Skeletal muscle cell (primary cell): ENCODE results near the gene SSC5D.

Source experiments
- DNase-seq: peaks from one replicate; pipeline ENCODE4 v3.0.0-alpha.2; 2010; ENCODE audit warnings: low read depth
- H3K4me3 ChIP-seq: 2 replicates; pipeline ENCODE4 v1.5.1; 2011; ENCODE audit warnings: low read depth, mild to moderate bottlenecking, control low read depth, low read length, moderate library complexity

Gene SSC5D

DNA sequence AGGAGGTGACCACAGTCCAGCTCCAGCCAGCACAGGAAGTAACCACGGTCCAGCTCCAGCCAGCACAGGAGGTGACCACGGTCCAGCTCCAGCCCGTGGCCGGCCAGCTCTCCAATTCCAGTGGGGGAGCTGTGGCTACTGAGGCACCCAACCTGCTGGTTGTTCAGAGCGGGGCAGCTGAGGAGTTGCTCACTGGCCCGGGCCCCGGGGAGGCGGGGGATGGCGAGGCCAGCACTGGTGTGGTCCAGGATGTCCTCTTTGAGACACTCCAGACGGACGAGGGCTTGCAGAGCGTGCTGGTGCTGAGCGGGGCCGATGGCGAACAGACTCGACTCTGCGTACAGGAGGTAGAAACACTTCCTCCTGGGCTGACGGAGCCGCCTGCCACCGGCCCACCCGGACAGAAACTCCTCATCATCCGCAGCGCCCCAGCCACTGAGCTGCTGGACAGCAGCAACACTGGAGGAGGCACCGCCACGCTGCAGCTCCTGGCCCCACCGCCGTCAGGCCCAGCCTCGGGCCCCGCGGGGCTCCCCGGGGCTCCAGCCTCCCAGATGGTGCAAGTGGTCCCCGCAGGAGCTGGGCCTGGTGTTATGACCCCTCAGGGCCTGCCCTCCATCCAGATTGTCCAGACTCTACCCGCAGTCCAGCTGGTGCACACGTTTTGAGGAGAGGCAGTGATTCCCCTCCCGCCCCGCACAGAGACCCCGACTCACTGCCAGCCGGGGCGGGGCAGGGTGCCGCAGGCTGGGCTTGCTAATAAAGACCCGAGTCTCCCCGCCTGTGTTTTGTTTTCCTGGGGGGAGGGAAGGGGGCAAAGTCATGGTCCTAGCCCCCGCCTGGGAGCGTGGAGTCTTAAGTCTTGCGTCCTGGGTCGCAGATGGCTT, 4.3 kb upstream of the SSC5D start:
- no peak for DNase-seq
- H3K4me3 ChIP-seq: peak overlapping the region; percentile 68

DNA sequence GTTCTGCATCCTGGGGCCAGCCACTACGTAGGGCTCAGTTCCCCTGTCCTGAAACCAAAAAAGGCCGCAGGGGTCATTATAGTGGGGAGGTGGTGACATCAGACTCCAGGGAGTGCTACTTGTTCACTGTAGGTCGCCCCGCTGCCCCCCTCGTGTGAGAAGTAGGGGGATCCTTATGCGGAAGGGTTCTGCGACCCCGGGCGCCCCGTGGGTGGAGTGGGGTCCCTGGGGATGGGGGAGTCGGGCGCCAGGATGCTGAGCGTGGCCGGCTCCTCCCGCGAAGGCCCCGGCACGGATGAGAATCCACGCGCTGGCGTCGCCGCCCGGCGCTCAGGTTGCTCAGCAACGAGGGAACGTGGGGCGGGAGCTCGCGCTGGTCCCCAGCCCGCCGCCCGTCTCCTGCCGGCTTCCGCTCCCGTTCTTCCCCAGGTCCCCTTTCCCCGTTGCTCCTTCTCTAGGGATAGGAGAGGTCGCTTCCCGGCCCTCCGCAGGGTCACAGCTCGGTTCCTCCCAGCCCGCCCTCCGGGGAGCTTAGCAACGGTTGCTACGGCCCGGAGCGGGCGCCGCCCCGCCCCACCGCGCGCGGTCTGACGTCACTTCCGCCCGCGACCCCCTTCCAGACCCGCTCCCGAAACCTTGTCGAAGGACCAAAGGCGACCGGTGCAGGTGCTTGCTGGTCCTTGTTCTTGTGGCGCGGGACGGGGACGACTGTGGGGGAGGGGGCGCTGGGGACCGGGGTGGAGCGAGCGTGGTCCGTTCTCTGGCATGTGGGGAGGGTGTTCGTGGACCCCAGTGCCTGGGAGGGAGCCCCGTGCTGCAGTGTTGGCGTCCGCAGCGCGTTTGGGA, 3.4 kb upstream of the SSC5D start, which contains the start of gene NAT14:
Gene NAT14, plus strand, starts transcription at position 596 of the 846 bp plus-strand sequence. CDS start 521 bp downstream, outside the sequence.
- peak within 1 kb of the TSS; percentile 68 for H3K4me3 ChIP-seq
- DNase-seq: no peak

DNA sequence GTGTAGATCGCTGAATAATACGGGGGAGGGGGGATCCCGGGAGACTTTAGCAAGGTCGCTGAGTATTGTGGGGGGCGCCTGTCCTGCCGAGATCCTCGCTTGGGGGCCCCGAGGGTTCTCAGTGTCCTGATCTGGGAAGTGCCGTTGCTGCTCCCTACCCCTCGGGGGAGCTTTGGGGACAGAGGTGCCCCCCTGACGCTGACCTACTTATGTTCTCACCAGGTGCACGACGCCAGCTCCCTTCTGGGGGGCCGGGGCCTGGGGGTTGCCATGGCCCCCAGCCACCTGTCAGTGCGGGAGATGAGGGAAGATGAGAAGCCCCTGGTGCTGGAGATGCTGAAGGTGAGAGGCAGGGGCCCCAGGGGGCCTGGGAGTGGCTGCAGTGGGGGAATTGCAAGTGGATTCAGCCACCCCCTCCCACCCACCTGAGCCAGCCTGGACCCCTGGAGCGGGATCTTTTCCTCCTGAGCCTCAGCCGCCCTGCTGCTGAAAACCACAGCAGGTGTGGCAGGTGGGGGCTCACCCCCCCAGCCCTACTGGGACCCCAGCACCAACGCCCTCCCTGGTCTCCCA, 2.7 kb upstream of the SSC5D start:
- DNase-seq: no peak
- peak overlapping the region; percentile 68 for H3K4me3 ChIP-seq

DNA sequence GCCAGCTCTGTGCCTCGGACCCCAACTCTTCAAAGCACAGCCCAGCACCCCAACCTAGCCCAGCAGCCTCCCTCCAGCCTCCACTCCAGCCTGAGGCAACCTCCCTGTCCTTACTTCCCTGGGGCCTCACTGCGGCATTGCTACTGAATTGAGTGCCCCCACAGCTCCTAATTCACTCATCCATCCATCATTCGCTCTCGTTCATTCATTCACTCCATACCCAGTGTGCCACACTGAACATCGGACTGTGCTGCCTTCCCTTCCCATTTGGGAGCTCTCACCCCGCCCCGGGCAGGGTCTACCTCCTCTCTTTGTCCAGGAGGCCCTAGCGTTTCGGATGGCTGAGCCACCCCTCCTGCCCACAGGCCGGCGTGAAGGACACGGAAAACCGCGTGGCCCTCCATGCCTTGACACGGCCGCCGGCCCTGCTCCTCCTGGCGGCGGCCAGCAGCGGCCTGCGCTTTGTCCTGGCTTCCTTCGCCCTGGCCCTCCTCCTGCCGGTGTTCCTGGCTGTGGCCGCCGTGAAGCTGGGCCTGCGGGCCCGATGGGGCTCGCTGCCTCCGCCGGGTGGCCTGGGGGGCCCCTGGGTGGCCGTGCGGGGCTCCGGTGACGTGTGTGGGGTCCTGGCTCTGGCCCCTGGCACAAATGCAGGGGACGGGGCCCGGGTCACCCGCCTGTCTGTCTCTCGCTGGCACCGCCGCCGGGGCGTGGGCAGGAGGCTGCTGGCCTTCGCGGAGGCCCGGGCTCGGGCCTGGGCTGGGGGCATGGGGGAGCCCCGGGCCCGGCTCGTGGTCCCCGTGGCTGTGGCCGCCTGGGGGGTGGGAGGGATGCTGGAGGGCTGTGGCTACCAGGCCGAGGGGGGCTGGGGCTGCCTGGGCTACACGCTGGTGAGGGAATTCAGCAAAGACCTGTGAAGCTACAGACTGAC, 1.9 kb upstream of the SSC5D start:
- DNase-seq: no peak
- peak overlapping the region; percentile 68 for H3K4me3 ChIP-seq

DNA sequence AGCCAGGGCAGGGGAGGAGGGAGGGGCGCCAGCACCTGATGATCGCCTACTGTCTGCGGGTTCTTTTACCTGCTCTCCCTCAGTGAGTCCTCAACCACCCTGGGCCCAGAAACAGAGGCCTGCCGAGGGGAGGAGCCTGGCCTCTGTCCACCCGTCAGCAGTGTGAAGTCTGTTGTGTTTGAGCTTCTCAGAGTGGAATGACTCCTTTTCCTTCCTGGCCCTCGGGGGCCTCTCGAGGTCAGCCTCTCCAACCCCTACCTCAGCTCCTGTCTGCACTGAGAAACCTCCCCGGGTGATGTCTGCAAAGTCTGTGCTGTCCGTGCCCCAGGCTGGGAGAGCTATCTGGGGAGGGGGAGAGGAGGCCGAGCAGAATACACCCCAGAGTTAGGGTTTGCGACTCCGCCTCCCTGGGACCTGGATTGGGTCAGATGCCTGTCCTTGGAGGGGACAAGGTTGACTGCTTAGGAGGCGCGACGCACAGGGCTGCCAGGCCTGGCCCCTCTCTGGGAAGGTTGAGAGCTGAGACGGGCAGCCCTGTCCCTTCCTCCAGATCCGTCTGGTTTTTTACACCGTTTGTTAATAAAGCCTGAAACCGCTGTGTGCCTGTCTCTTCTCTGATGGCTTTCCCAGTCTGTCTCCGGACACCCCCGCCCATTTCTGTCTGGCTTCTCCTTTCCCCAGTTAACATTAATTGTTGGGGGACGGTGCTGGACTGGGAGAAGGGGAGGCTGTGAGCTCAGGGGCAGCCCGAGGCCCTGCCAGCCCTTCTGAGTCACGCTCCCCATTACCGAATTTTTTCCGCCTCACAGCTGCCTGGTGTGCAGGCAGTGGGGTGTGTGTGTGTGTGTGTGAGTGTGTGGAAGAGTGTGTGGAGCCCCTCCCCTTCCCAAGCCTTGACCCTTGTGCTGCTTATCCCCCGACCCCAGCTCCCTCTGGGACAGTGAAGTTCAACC, 989 bp upstream of the SSC5D start:
- peak; percentile 96 for DNase-seq
- H3K4me3 ChIP-seq: peak overlapping the region; percentile 33

DNA sequence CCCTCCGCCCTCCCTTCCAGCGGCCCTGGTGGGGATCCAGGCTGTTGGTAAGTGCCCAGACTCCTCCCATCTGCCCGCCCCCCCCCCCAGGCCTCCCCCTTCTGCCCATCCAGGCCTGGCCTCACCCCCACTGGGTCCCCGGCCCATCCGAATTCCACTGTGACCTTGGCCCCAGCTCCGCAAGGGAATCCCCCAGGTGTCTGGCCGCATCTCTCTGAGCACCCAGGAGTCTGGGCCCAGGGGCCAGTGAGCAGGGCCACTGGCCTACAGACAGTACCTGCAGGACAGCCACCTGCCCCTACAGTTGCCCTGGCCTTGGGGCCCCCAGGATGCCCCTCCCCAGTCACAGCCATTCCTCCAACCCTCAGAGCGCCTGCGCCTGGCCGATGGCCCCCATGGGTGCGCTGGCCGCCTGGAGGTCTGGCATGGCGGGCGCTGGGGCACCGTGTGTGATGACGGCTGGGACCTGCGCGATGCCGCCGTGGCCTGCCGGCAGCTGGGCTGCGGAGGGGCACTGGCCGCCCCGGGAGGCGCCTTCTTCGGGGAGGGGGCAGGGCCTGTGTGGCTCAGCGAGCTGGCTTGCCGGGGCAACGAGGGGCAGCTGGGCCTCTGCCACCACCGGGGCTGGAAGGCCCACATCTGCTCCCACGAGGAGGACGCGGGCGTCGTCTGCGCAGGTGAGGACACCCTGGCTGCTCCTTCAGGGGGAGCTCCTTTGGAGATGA, 912 bp downstream of the SSC5D start:
- H3K4me3 ChIP-seq: peak overlapping the region; percentile 1
- no peak for DNase-seq

DNA sequence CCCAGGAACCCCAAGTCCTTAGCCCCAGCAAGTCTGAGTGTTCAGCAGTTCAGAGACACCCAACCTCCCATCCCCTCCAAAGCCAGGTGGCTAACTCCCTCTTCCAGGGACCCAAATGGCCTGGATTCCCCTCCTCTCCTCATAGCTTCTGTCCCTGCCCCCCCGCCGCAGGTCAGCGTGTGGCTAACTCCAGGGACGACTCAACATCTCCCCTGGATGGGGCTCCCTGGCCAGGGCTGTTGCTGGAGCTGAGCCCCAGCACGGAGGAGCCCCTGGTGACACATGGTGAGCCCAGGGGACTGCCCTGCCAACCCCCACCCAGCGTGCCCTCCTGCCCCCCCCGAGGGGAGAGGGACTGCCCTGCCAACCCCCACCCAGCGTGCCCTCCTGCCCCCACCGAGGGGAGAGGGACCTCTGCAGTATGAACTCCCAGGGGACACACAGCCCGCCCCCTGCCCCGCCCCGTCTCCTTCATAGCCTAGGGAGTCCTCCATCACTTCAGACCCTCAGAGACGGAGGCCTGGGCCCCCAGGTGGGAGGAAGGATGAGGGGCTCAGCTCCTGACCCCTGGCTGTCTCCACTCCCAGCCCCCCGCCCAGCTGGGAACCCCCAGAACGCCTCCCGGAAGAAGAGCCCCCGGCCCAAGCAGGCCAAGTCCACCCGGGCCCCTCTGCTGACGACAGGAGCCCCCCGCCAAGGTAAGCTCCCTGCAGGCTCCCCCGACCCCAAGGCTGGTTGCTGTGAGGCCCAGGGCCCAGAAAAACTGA, 1.7 kb downstream of the SSC5D start:
- peak overlapping the region; percentile 1 for H3K4me3 ChIP-seq
- DNase-seq: no peak

DNA sequence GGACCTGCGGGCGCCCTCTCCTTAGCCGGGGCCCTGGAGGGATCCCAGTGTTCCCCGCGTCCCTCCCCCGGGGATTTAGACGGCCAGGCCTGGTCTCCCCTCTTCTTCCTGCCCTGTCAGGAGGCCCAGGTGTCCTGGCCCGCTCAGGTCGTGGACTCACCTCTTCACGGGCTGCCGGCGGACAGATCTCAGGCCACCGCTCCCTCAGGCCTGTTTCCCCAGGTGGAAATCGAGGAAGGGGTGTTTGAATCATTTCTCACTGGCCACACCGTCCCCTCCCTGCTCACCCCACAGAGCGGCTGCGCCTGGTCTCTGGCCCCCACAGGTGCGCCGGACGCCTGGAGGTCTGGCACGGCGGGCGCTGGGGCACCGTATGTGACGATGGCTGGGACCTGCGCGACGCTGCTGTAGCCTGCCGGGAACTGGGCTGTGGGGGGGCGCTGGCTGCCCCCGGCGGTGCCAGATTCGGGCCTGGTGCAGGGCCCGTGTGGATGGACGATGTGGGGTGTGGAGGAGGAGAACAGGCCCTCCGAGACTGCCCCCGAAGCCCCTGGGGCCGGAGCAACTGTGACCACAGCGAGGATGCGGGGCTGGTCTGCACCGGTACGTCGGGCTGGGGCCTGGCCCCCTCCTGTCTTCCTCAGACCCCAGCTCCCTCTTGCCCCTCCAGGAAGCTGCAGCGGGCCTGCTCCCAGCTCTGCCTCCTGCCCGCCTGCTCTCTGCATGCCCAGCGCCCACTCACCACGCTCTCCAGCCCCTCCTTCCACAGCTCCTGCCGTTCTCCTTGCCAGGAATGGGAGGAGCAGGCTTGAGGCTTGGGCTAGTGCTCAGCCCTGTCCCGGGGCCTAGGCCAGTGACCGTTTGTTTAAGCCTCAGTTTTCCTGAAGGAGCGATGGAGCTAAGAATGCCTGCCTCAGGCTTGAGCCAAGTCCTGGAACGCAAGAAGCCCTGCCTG, 2.5 kb downstream of the SSC5D start:
- no peak for DNase-seq
- no peak overlapping the region for H3K4me3 ChIP-seq

DNA sequence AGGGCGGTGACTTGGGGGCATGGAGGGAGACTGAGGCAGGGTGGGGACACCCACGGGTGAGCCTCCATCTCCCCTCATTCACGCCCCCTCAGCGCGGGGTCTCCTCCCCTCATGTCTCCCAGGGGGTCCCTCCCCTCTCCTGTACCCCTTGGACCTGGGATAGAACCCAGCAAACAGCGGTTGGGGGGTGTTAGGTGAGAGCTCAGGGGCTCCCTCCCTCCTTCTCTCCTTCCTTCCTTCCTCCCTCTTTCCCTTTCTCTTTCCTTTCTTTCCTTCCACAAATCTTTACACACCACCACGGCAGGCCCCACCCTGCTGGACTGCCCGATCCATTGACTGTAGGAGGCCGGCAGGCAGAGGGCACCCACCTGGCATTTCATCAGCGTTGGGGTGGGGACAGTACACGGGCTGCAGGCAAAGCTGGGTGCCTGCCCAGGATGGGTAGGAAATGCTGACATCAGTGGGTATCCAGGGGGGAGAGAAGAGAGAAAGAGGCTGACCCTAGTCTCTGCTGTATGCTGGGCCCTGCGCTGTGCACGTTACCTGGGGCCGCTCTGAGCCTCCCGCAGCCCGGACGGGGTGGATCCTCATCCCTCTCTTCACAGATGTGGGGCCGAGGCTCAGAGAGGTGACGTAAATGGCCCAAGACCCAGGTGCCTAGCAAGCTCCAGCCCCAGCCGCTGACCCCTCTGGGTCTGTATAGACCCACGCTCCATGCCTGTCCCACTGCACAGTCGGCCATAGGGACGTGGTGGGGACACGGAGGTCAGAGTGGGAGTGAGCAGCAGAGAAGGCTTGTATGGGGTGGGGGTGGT, 3.5 kb downstream of the SSC5D start:
- H3K4me3 ChIP-seq: no peak overlapping the region
- DNase-seq: no peak

DNA sequence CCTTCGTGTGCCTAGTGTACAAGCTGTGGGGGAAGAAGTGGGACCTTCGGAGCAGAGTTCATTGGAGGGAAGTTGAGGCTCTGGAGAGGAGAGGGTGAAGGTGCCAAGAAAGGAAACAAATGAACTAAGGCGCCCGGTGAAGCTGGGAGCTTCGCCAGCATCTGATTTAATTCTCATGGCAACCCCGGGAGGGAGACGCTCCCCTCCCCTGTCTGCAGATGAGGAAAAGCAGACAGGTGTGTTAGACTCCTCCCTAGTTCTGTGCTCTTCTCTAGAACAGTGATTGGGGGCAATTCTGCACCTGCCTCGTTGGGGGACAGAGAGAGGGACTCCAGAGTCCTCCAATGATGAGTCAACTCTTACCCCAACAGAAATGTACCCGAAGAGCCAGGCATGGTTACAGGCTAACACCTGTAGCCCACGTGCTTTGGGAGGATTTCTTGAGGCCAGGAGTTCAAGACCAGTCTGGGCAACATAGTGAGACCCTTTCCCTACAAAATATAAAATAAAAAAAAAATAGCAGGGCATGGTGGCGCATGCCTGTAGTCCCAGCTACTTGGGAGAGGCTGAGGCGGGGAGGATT, 4.2 kb downstream of the SSC5D start:
- H3K4me3 ChIP-seq: no peak overlapping the region
- no peak for DNase-seq

DNA sequence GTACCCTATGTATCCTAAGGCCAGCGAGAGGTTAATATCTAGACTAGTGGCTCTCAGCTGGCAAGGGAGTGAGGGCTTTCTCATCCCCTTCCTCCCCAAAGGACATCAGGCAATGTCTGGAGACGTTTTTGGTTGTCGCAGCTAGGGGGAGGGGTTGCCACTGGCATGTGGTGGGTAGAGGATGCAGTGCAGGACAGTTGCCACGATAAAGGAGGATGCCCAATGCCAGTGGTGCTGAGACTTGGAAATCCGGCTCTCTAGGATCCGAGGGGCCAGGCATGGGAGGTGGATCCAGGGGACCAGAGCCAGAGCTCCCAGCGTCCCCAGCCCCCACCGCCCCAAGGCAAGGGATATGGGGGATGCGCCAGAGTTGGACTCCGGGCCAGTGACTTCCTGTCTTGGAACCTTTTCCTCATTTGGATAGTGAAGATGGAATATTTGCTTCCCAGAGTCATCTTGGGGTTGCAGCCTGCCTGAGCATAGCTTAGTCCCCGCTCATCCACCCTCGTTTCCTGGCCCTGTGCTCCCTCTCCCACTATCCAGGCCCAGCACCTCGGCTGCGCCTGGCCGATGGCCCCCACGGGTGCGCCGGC, 4.9 kb downstream of the SSC5D start:
- H3K4me3 ChIP-seq: peak overlapping the region; percentile 42
- no peak for DNase-seq

DNA sequence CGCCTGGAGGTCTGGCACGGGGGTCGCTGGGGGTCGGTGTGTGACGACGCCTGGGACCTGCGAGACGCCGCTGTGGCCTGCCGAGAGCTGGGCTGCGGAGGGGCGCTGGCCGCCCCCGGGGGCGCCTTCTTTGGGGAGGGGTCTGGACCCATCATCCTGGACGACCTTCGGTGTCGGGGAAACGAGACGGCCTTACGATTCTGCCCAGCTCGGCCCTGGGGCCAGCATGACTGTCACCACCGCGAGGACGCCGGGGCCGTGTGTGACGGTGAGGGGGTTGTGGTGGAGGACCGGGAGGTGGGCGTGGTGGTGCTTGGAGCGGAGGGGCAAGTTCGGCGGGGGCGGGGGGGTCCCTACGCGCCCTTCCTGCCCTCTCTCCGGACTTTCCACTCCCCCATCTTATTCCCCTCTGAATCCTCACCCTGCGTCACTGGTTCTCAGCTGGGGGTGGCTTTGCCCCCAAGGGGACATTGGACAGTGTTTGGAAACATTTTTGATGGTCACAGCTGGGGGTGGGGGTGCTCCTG, 5.5 kb downstream of the SSC5D start:
- no peak for DNase-seq
- peak overlapping the region; percentile 42 for H3K4me3 ChIP-seq

DNA sequence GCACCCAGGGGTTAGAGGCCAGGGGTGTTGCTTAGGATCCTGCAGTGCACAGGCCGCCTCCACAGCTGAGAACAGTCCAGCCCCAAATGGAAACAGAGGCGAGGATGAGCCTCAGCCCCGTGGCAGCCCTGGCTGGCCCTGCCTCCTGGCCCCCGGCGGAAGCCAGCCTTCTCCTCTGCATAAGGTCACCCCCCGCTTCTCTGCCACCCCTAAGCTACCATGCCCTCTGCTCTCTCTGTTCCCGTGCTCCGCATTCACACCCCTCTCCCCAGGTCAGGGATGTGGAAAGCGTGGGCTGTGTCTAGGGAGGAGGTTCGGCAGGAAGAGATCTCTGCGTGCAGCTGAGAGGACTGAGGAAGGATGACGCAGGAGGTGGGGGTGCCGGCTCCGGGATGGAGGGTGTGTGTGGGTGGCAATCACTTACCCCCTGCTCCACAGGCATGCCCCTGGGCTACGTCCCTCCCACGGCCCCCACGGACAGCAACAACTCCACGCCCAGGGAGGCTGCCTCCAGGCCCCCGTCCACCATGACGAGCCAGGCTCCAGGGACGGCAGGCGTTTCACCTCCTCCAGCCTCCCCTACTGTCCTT, 6.0 kb downstream of the SSC5D start:
- H3K4me3 ChIP-seq: peak overlapping the region; percentile 42
- DNase-seq: peak; percentile 73
